ENCODE data around the gene CTTN.

CTTN gene

DNA sequence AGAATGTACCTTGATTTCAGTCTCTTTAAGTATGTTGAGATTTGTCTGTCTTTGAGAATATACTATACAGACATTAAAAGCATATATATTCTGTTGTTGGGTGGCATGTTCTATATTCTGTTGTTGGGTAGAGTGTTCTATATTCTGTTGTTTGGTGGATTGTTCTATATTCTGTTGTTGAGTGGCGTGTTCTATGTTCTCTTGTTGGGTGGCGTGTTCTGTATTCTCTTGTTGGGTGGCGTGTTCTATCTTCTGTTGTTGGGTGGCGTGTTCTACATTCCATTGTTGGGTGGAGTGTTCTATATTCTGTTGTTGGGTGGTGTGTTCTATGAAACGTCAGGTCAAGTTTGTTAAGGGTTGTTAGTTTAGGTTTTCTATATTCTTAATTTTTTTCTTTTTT lies 27.1 kb upstream of the CTTN start:
- no peak overlapping the region for H3K4me2 ChIP-seq (ENCODE audit: low read length)
- peaks cover 8% of the 10 kb centered on the region for H3K36me3 ChIP-seq (ENCODE audit: control insufficient read depth, insufficient read depth, low read length)
- no peak overlapping the region for H2BK15ac ChIP-seq (replicated peaks; ENCODE audit: low read depth)
- H3K56ac ChIP-seq (ENCODE audit: low read length), result no peak overlapping the region
- no peak for DNase-seq
- no peak overlapping the region for H3K4me3 ChIP-seq (ENCODE audit: low read length)
- peaks cover 3% of the 10 kb centered on the region for H3K79me2 ChIP-seq (ENCODE audit: control insufficient read depth, insufficient read depth, low read length)
- H3K4me1 ChIP-seq (ENCODE audit: control insufficient read depth, low read depth, low read length), result no peaks in the 10 kb centered on the region
- H3K27ac ChIP-seq (ENCODE audit: low read depth, low read length), result no peak overlapping the region
- no peaks in the 10 kb centered on the region for H3K27me3 ChIP-seq (ENCODE audit: insufficient read depth, low read length, poor library complexity)
- H4K5ac ChIP-seq (ENCODE audit: low read length), result no peak overlapping the region
- H2BK120ac ChIP-seq (ENCODE audit: low read depth, low read length), result no peak overlapping the region
- H3K4ac ChIP-seq (ENCODE audit: low read depth, low read length), result no peak overlapping the region
- no peak overlapping the region for H4K8ac ChIP-seq (ENCODE audit: low read depth, low read length)
- no peak overlapping the region for H3K9ac ChIP-seq (ENCODE audit: low read length)
- peaks cover 3% of the 10 kb centered on the region for H3K79me1 ChIP-seq (ENCODE audit: low read length)
- H2AK5ac ChIP-seq (ENCODE audit: low read length), result no peak overlapping the region
- H2BK5ac ChIP-seq (ENCODE audit: low read length), result no peak overlapping the region
- no peak overlapping the region for H3K23ac ChIP-seq (ENCODE audit: low read length)
- no CpG with 5 or more reads among the region's 5 CpGs for WGBS (ENCODE audit: extremely low coverage, insufficient coverage, low lambda C conversion rate)
- no peak overlapping the region for H3K18ac ChIP-seq (ENCODE audit: low read length)

GRCh38 chr11:70372076-70372475 lies 26.3 kb upstream of the CTTN start:
- Histone ChIP-seq H3K4me1 (ENCODE audit: control insufficient read depth, low read depth, low read length) (no peaks in the 10 kb centered on the region), H4K5ac (ENCODE audit: low read length) (no peak overlapping the region), H3K18ac (ENCODE audit: low read length) (no peak overlapping the region), H2BK120ac (ENCODE audit: low read depth, low read length) (no peak overlapping the region), H4K8ac (ENCODE audit: low read depth, low read length) (no peak overlapping the region), H3K36me3 (ENCODE audit: control insufficient read depth, insufficient read depth, low read length) (peaks cover 9% of the 10 kb centered on the region), H3K79me2 (ENCODE audit: control insufficient read depth, insufficient read depth, low read length) (peaks cover 3% of the 10 kb centered on the region), H3K27ac (ENCODE audit: low read depth, low read length) (no peak overlapping the region), H3K4me3 (ENCODE audit: low read length) (no peak overlapping the region), H3K56ac (ENCODE audit: low read length) (no peak overlapping the region), H2AK5ac (ENCODE audit: low read length) (no peak overlapping the region), H3K23ac (ENCODE audit: low read length) (no peak overlapping the region), H3K4ac (ENCODE audit: low read depth, low read length) (no peak overlapping the region), H3K4me2 (ENCODE audit: low read length) (no peak overlapping the region), H3K27me3 (ENCODE audit: insufficient read depth, low read length, poor library complexity) (no peaks in the 10 kb centered on the region), H3K79me1 (ENCODE audit: low read length) (peaks cover 3% of the 10 kb centered on the region), H2BK5ac (ENCODE audit: low read length) (no peak overlapping the region), H3K9ac (ENCODE audit: low read length) (no peak overlapping the region), H2BK15ac (replicated peaks; ENCODE audit: low read depth) (no peak overlapping the region)
- no CpG with 5 or more reads among the region's 8 CpGs for WGBS (ENCODE audit: extremely low coverage, insufficient coverage, low lambda C conversion rate)
- no peak for DNase-seq

DNA sequence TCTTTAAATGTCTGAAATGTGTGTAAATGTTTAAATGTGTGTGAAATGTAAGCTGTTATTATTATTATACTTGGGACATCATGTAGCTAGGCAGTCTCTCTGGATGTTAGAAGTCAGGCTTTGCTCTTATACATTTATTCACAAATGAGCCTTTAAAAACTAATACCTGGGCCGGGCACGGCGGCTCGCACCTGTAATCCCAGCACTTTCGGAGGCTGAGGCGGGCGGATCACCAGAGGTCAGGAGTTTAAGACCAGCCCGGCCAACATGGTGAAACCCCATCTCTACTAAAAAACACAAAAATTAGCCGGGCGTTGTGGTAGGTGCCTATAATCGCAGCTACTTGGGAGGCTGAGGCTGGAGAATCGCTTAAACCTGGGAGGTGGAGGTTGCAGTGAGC lies 21.7 kb upstream of the CTTN start:
- DNase-seq, result no peak
- no peak overlapping the region for H3K18ac ChIP-seq (ENCODE audit: low read length)
- H3K36me3 ChIP-seq (ENCODE audit: control insufficient read depth, insufficient read depth, low read length), result peaks cover 12% of the 10 kb centered on the region
- H3K23ac ChIP-seq (ENCODE audit: low read length), result no peak overlapping the region
- no peak overlapping the region for H3K4me2 ChIP-seq (ENCODE audit: low read length)
- H3K9ac ChIP-seq (ENCODE audit: low read length), result no peak overlapping the region
- no peak overlapping the region for H2BK15ac ChIP-seq (replicated peaks; ENCODE audit: low read depth)
- WGBS (ENCODE audit: extremely low coverage, insufficient coverage, low lambda C conversion rate), result no CpG with 5 or more reads among the region's 12 CpGs
- no peak overlapping the region for H2BK5ac ChIP-seq (ENCODE audit: low read length)
- H2BK120ac ChIP-seq (ENCODE audit: low read depth, low read length), result no peak overlapping the region
- H2AK5ac ChIP-seq (ENCODE audit: low read length), result no peak overlapping the region
- no peak overlapping the region for H3K4ac ChIP-seq (ENCODE audit: low read depth, low read length)
- no peaks in the 10 kb centered on the region for H3K79me1 ChIP-seq (ENCODE audit: low read length)
- no peak overlapping the region for H4K8ac ChIP-seq (ENCODE audit: low read depth, low read length)
- no peaks in the 10 kb centered on the region for H3K27me3 ChIP-seq (ENCODE audit: insufficient read depth, low read length, poor library complexity)
- peaks cover 1% of the 10 kb centered on the region for H3K4me1 ChIP-seq (ENCODE audit: control insufficient read depth, low read depth, low read length)
- H3K56ac ChIP-seq (ENCODE audit: low read length), result no peak overlapping the region
- no peaks in the 10 kb centered on the region for H3K79me2 ChIP-seq (ENCODE audit: control insufficient read depth, insufficient read depth, low read length)
- no peak overlapping the region for H3K4me3 ChIP-seq (ENCODE audit: low read length)
- H3K27ac ChIP-seq (ENCODE audit: low read depth, low read length), result no peak overlapping the region
- H4K5ac ChIP-seq (ENCODE audit: low read length), result no peak overlapping the region

DNA sequence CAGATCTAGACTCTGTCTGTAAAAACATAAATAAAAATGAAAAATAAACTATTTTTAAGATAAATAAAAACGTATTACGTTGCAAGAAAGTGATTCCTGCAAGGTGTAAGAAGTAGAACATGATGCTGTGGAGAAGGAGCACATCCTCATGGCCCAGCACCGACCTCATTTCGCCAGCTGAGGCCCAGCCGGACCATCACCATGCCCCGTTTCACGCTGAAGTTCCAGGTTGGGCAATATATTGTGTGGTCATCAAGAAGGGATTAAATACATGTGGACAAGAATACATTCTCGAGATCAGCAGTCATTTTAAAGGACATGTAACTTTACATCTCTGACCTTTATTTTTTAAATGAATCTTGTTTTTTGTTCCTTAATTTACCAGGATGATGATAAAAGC lies 20.7 kb upstream of the CTTN start:
- no peak overlapping the region for H3K9ac ChIP-seq (ENCODE audit: low read length)
- DNase-seq, result no peak
- H3K56ac ChIP-seq (ENCODE audit: low read length), result no peak overlapping the region
- no peak overlapping the region for H3K27ac ChIP-seq (ENCODE audit: low read depth, low read length)
- H4K8ac ChIP-seq (ENCODE audit: low read depth, low read length), result no peak overlapping the region
- no peaks in the 10 kb centered on the region for H3K79me2 ChIP-seq (ENCODE audit: control insufficient read depth, insufficient read depth, low read length)
- no peaks in the 10 kb centered on the region for H3K79me1 ChIP-seq (ENCODE audit: low read length)
- H4K5ac ChIP-seq (ENCODE audit: low read length), result no peak overlapping the region
- H2AK5ac ChIP-seq (ENCODE audit: low read length), result no peak overlapping the region
- no CpG with 5 or more reads among the region's 8 CpGs for WGBS (ENCODE audit: extremely low coverage, insufficient coverage, low lambda C conversion rate)
- H3K4me3 ChIP-seq (ENCODE audit: low read length), result no peak overlapping the region
- H3K23ac ChIP-seq (ENCODE audit: low read length), result no peak overlapping the region
- H3K4ac ChIP-seq (ENCODE audit: low read depth, low read length), result no peak overlapping the region
- H3K36me3 ChIP-seq (ENCODE audit: control insufficient read depth, insufficient read depth, low read length), result peaks cover 10% of the 10 kb centered on the region
- no peaks in the 10 kb centered on the region for H3K27me3 ChIP-seq (ENCODE audit: insufficient read depth, low read length, poor library complexity)
- H2BK120ac ChIP-seq (ENCODE audit: low read depth, low read length), result no peak overlapping the region
- H3K4me1 ChIP-seq (ENCODE audit: control insufficient read depth, low read depth, low read length), result peaks cover 6% of the 10 kb centered on the region
- no peak overlapping the region for H2BK15ac ChIP-seq (replicated peaks; ENCODE audit: low read depth)
- no peak overlapping the region for H2BK5ac ChIP-seq (ENCODE audit: low read length)
- no peak overlapping the region for H3K4me2 ChIP-seq (ENCODE audit: low read length)
- no peak overlapping the region for H3K18ac ChIP-seq (ENCODE audit: low read length)

- peaks cover 6% of the 10 kb centered on the region for H3K36me3 ChIP-seq (ENCODE audit: control insufficient read depth, insufficient read depth, low read length)
- no peak overlapping the region for H3K27ac ChIP-seq (ENCODE audit: low read depth, low read length)
- no peak overlapping the region for H3K4me2 ChIP-seq (ENCODE audit: low read length)
- H2BK5ac ChIP-seq (ENCODE audit: low read length), result no peak overlapping the region
- no peak overlapping the region for H2BK15ac ChIP-seq (replicated peaks; ENCODE audit: low read depth)
- H2BK120ac ChIP-seq (ENCODE audit: low read depth, low read length), result no peak overlapping the region
- no peak overlapping the region for H3K4me3 ChIP-seq (ENCODE audit: low read length)
- no peak overlapping the region for H2AK5ac ChIP-seq (ENCODE audit: low read length)
- H3K18ac ChIP-seq (ENCODE audit: low read length), result no peak overlapping the region
- H3K23ac ChIP-seq (ENCODE audit: low read length), result no peak overlapping the region
- peak; percentile 59 for DNase-seq
- H3K4ac ChIP-seq (ENCODE audit: low read depth, low read length), result no peak overlapping the region
- no peaks in the 10 kb centered on the region for H3K79me1 ChIP-seq (ENCODE audit: low read length)
- no peak overlapping the region for H3K9ac ChIP-seq (ENCODE audit: low read length)
- H4K5ac ChIP-seq (ENCODE audit: low read length), result no peak overlapping the region
- H3K27me3 ChIP-seq (ENCODE audit: insufficient read depth, low read length, poor library complexity), result no peaks in the 10 kb centered on the region
- no peak overlapping the region for H3K56ac ChIP-seq (ENCODE audit: low read length)
- no peaks in the 10 kb centered on the region for H3K79me2 ChIP-seq (ENCODE audit: control insufficient read depth, insufficient read depth, low read length)
- H3K4me1 ChIP-seq (ENCODE audit: control insufficient read depth, low read depth, low read length), result peaks cover 7% of the 10 kb centered on the region
- no CpG with 5 or more reads among the region's 9 CpGs for WGBS (ENCODE audit: extremely low coverage, insufficient coverage, low lambda C conversion rate)
- H4K8ac ChIP-seq (ENCODE audit: low read depth, low read length), result no peak overlapping the region
Measured at GRCh38 chr11:70378506-70379134, 19.7 kb upstream of the CTTN start.

GRCh38 chr11:70381350-70381749 lies 17.0 kb upstream of the CTTN start:
- Histone ChIP-seq H3K4ac (ENCODE audit: low read depth, low read length) (no peak overlapping the region), H3K9ac (ENCODE audit: low read length) (no peak overlapping the region), H3K27me3 (ENCODE audit: insufficient read depth, low read length, poor library complexity) (no peaks in the 10 kb centered on the region), H3K79me1 (ENCODE audit: low read length) (peaks cover 3% of the 10 kb centered on the region), H3K4me1 (ENCODE audit: control insufficient read depth, low read depth, low read length) (peaks cover 7% of the 10 kb centered on the region), H3K18ac (ENCODE audit: low read length) (no peak overlapping the region), H3K23ac (ENCODE audit: low read length) (no peak overlapping the region), H2BK120ac (ENCODE audit: low read depth, low read length) (no peak overlapping the region), H3K56ac (ENCODE audit: low read length) (no peak overlapping the region), H2AK5ac (ENCODE audit: low read length) (no peak overlapping the region), H3K4me3 (ENCODE audit: low read length) (no peak overlapping the region), H3K4me2 (ENCODE audit: low read length) (no peak overlapping the region), H2BK5ac (ENCODE audit: low read length) (no peak overlapping the region), H3K36me3 (ENCODE audit: control insufficient read depth, insufficient read depth, low read length) (peaks cover 8% of the 10 kb centered on the region), H3K79me2 (ENCODE audit: control insufficient read depth, insufficient read depth, low read length) (no peaks in the 10 kb centered on the region), H3K27ac (ENCODE audit: low read depth, low read length) (no peak overlapping the region), H4K8ac (ENCODE audit: low read depth, low read length) (no peak overlapping the region), H4K5ac (ENCODE audit: low read length) (no peak overlapping the region), H2BK15ac (replicated peaks; ENCODE audit: low read depth) (no peak overlapping the region)
- no CpG with 5 or more reads among the region's 8 CpGs for WGBS (ENCODE audit: extremely low coverage, insufficient coverage, low lambda C conversion rate)
- DNase-seq, result no peak
